Astrocyte of the hippocampus (primary cell): ENCODE measurements around the gene MGAT5.
"Not testable (repeated sequence)": the region's sequence is repeated elsewhere in the genome, so short reads cannot be mapped to it uniquely, and the experiment has no call there.

Experiments used
- DNase-seq: peaks from one replicate; pipeline ENCODE4 v3.0.0; 2011; ENCODE audit warnings: low read depth, low spot score

MGAT5 gene

DNA sequence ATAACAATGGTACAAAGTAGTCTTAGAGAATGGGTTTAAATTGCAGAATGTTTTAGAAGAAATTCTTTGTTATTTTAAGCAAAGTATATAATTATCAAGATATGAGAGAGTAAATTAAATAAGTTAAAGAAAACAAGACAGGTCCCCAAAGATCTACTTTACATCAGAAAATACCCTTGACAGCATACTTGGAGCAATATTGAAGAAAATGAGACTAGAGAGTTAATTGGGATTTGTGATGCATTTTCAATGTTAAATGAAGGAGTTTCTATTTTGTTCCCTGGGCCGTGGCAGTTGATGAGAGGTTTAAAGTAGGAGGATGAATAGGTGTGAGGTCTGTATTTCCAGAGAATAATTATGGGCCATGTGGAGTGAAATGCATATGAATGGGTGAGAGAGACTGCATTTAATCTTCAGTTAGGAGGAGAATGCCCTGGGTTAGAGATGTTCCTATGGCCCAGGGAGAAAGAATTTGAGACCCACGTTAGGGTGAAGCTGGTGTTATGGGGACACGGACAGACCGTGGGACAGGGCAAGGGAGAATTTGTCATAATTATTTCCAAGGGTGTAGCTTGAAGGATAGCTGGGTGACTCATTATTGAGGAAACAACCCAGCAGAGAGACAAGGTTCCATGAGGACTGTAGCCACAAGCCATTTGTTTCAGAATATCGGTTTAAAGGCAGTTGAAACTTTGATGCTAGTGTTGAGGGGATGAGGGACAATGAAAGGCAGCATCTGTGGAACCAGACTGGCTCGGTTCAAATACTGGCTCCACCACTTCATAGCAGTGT, 22.7 kb downstream of the MGAT5 start:
- DNase-seq: peak; percentile 45

GRCh38 chr2:134277223-134277622, 23.4 kb downstream of the MGAT5 start:
- no peak for DNase-seq

GRCh38 chr2:134278553-134278952, 24.7 kb downstream of the MGAT5 start:
- no peak for DNase-seq

DNA sequence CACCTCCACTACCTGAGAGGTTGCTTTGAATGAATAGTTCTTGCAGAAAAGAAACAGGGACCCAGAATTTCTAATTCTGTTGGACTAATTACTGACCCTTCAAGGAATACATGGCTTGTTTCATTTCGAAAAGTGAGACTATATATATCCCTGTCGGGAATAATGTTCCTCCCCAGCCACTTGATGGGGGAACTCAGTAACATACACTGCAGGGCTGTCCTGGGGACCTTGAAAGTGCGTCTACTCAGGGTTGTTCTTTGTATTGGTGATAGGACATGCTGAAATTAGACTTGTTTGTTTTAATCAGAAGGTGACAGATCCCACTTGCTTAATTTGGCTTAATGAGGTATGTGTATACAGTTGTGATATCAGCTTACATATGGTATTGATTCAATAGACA, 25.5 kb downstream of the MGAT5 start:
- DNase-seq: no peak

DNA sequence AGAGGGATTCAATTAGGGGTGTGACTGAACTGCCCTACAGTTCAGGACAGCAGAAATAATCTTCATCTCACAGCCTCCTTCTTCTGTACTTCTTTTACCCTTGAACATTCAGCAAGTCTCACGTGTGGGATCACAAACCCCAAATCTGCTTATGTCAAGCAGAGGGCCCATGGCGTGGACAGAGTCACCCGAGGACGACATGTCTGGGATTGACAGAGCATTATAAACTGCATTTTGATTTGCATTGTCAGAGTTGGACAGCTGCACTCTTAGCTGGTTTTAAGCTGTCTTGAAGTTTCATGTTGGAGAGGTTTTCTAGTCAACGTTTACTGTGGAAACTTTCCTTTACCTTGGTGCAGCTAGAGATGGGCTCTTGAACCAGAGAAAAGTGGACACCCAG, 26.4 kb downstream of the MGAT5 start:
- DNase-seq: no peak

- no peak for DNase-seq
Observed at GRCh38 chr2:134280726-134281125, 26.9 kb downstream of the MGAT5 start.

- no peak for DNase-seq
Observed at GRCh38 chr2:134281815-134282419, 28.0 kb downstream of the MGAT5 start.

GRCh38 chr2:134282629-134283400, 28.9 kb downstream of the MGAT5 start:
- DNase-seq: no peak

GRCh38 chr2:134283661-134284060, 29.8 kb downstream of the MGAT5 start:
- DNase-seq: no peak

- no peak for DNase-seq
Observed at GRCh38 chr2:134284119-134284670, 30.3 kb downstream of the MGAT5 start.

- no peak for DNase-seq
Observed at GRCh38 chr2:134287323-134287722, 33.5 kb downstream of the MGAT5 start.

- no peak for DNase-seq
Observed at GRCh38 chr2:134288814-134289213, 34.9 kb downstream of the MGAT5 start.

GRCh38 chr2:134289225-134289624, 35.4 kb downstream of the MGAT5 start:
- no peak for DNase-seq

- no peak for DNase-seq
Observed at GRCh38 chr2:134290358-134290757, 36.5 kb downstream of the MGAT5 start.

DNA sequence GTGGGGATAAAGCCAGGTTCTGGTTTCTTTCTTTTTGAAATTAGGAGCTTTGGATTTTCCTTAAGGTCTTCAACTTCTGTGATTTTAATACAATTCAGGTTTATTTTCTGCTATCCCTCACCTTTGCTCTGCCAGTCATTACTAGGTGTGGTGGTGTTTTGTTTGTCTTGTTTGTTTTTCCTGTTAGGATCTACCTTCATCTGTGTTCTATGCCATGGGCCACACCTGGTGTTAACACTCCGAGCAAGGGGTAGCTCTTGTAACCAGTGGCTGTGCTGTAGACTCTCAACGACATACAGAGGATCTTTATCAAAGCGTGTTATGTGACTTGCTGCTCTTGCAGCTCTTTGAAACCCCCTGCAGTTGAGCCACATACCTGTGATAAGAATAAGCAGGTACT, 38.6 kb downstream of the MGAT5 start:
- DNase-seq: no peak

- DNase-seq: no peak
Observed at GRCh38 chr2:134293719-134294537, 40.1 kb downstream of the MGAT5 start.

- not testable (repeated sequence) for DNase-seq
Observed at GRCh38 chr2:134294598-134294997, 40.7 kb downstream of the MGAT5 start.

- DNase-seq: no peak
Observed at GRCh38 chr2:134295441-134295840, 41.6 kb downstream of the MGAT5 start.

- no peak for DNase-seq
Observed at GRCh38 chr2:134296301-134296700, 42.4 kb downstream of the MGAT5 start.

- DNase-seq: no peak
Observed at GRCh38 chr2:134299334-134299733, 45.5 kb downstream of the MGAT5 start.

GRCh38 chr2:134300585-134300984, 46.7 kb downstream of the MGAT5 start:
- no peak for DNase-seq
